ENCODE results near the gene SNX19. TPM values are rescaled to one million over a fixed set of nuclear protein-coding genes. Genes with fewer than 3 reads are reported as not detected.
A peak's percentile ranks its signal among the peaks of the same experiment; 100 is the strongest.

Gene SNX19
- total RNA-seq, 4 donors from 2014 or later: 119 to 164 (median 145) TPM

GRCh38 chr11:130894322-130895025 lies 21.8 kb downstream of the SNX19 start:
- Histone ChIP-seq H3K4me1 (peaks cover 0 to 3% (median 0%) of the 10 kb centered on the region in 4 donors), H3K9me3 (no peaks in the 10 kb centered on the region), H3K4me3 (no peak overlapping the region), H3K27me3 (no peaks in the 10 kb centered on the region), H3K27ac (no peak overlapping the region), H3K36me3 (peaks cover 0 to 78% (median 0%) of the 10 kb centered on the region in 3 donors)
- DNase-seq: peak; percentile 57 to 87 (median 70)
- no peak for TF ChIP-seq POLR2A (IDR thresholded peaks at IDR 0.05)
- peak; percentile 51 to 84 (median 80) for TF ChIP-seq CTCF (IDR thresholded peaks at IDR 0.05)

GRCh38 chr11:130892861-130893260 lies 23.4 kb downstream of the SNX19 start:
- Histone ChIP-seq H3K27me3 (no peaks in the 10 kb centered on the region), H3K9me3 (no peaks in the 10 kb centered on the region), H3K27ac (no peak overlapping the region), H3K4me1 (peaks cover 0 to 3% (median 0%) of the 10 kb centered on the region in 4 donors), H3K4me3 (no peak overlapping the region), H3K36me3 (peaks cover 0 to 77% (median 0%) of the 10 kb centered on the region in 3 donors)
- DNase-seq: no peak
- no peak for TF ChIP-seq CTCF (IDR thresholded peaks at IDR 0.05)
- no peak for TF ChIP-seq POLR2A (IDR thresholded peaks at IDR 0.05)

- no peak for DNase-seq
- Histone ChIP-seq H3K9me3 (no peaks in the 10 kb centered on the region), H3K4me1 (peaks cover 0 to 3% (median 0%) of the 10 kb centered on the region in 4 donors), H3K36me3 (peaks cover 0 to 69% (median 0%) of the 10 kb centered on the region in 3 donors), H3K27ac (no peak overlapping the region), H3K27me3 (no peaks in the 10 kb centered on the region), H3K4me3 (no peak overlapping the region)
- no peak for TF ChIP-seq CTCF (IDR thresholded peaks at IDR 0.05)
- no peak for TF ChIP-seq POLR2A (IDR thresholded peaks at IDR 0.05)
These were observed 25.0 kb downstream of the SNX19 start for GRCh38 chr11:130891326-130891725.

GRCh38 chr11:130890039-130890745 lies 26.1 kb downstream of the SNX19 start:
- Histone ChIP-seq H3K4me3 (no peak overlapping the region), H3K27me3 (no peaks in the 10 kb centered on the region), H3K4me1 (peaks cover 0 to 3% (median 0%) of the 10 kb centered on the region in 4 donors), H3K27ac (no peak overlapping the region), H3K9me3 (no peaks in the 10 kb centered on the region), H3K36me3 (peaks cover 0 to 67% (median 0%) of the 10 kb centered on the region in 3 donors)
- no peak for DNase-seq
- no peak for TF ChIP-seq POLR2A (IDR thresholded peaks at IDR 0.05)

- H3K9me3 ChIP-seq: no peaks in the 10 kb centered on the region
- H3K27me3 ChIP-seq: no peaks in the 10 kb centered on the region
- H3K27ac ChIP-seq: no peak overlapping the region
- no peak overlapping the region for H3K4me3 ChIP-seq
- peaks cover 0 to 3% (median 0%) of the 10 kb centered on the region in 4 donors for H3K4me1 ChIP-seq
- no peak for DNase-seq
- TF ChIP-seq CTCF (IDR thresholded peaks at IDR 0.05) (no peak), POLR2A (IDR thresholded peaks at IDR 0.05) (no peak)
- peaks cover 0 to 58% (median 0%) of the 10 kb centered on the region in 3 donors for H3K36me3 ChIP-seq
These were observed 27.5 kb downstream of the SNX19 start for GRCh38 chr11:130888790-130889189.

- H3K4me1 ChIP-seq: peaks cover 0 to 3% (median 0%) of the 10 kb centered on the region in 4 donors
These were observed 29.6 kb downstream of the SNX19 start for GRCh38 chr11:130886704-130887103.

More at GRCh38 chr11:130886704-130887103, 29.6 kb downstream of the SNX19 start:
- Histone ChIP-seq H3K27me3 (no peaks in the 10 kb centered on the region), H3K27ac (no peak overlapping the region), H3K36me3 (peaks cover 0 to 55% (median 0%) of the 10 kb centered on the region in 3 donors), H3K9me3 (no peaks in the 10 kb centered on the region), H3K4me3 (no peak overlapping the region)
- TF ChIP-seq POLR2A (IDR thresholded peaks at IDR 0.05) (no peak), CTCF (IDR thresholded peaks at IDR 0.05) (no peak)
- DNase-seq: no peak

All from Peyer's patch (tissue), 4 donors.